Kasumi-1 (cell line): ENCODE results near the gene APEX2.
"Not testable (repeated sequence)": the region's sequence is repeated elsewhere in the genome, so short reads cannot be mapped to it uniquely, and the experiment has no call there.

ENCODE experiments used
- DNase-seq, 2 experiments: peaks; one replicate each; lab custom pipeline; 2025; lab: John Stamatoyannopoulos, UW

The APEX2 gene, protein sequence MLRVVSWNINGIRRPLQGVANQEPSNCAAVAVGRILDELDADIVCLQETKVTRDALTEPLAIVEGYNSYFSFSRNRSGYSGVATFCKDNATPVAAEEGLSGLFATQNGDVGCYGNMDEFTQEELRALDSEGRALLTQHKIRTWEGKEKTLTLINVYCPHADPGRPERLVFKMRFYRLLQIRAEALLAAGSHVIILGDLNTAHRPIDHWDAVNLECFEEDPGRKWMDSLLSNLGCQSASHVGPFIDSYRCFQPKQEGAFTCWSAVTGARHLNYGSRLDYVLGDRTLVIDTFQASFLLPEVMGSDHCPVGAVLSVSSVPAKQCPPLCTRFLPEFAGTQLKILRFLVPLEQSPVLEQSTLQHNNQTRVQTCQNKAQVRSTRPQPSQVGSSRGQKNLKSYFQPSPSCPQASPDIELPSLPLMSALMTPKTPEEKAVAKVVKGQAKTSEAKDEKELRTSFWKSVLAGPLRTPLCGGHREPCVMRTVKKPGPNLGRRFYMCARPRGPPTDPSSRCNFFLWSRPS

DNA sequence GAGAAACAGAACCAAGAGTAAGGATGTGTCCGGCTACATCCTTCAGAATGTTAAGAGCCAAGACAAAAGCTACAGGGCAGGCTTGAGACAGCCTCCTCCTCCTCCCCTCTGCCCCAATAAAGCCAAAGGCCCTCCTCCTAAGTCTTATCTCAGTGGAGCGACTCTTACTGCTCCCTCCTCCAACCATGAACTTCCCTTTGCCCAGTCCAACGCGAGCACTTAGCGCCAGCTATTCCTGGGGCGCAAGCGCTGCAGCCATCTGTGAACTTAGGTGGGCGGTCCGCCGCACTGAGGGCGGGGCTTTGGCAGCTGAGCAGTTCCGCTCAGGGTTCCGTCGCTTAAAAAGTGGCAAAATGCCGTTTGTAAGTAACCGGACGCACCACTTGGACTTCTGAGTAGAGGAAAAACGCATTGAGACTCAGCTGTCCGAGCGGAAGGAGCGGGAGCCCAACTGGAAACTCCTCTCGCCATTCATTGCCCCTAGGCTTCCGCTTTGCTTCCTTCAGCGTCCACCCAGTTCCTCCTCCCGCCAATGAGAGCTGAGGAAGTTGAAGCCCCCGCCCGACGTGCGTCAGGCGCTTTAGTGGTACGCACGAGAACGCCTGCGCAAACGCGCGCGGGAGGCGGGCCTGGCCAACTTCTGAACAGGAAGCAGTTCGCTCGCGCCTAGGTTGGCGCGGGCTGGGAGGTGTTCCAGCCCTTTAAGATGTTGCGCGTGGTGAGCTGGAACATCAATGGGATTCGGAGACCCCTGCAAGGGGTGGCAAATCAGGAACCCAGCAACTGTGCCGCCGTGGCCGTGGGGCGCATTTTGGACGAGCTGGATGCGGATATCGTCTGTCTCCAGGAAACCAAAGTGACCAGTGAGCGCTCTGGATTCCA lies at the start of gene APEX2:
Gene APEX2, plus strand, starts transcription at position 647 of the 882 bp plus-strand sequence. Its CDS starts 60 bp downstream, at position 707.
- peak; percentile 90 to 91 for DNase-seq

GRCh38 chrX:54950730-54951375 lies 49.3 kb upstream of the APEX2 start:
- DNase-seq, result no peak

GRCh38 chrX:54961750-54962149 lies 38.4 kb upstream of the APEX2 start:
- DNase-seq, result no peak

- no peak for DNase-seq
These were observed 35.2 kb upstream of the APEX2 start for GRCh38 chrX:54964766-54965497.

DNA sequence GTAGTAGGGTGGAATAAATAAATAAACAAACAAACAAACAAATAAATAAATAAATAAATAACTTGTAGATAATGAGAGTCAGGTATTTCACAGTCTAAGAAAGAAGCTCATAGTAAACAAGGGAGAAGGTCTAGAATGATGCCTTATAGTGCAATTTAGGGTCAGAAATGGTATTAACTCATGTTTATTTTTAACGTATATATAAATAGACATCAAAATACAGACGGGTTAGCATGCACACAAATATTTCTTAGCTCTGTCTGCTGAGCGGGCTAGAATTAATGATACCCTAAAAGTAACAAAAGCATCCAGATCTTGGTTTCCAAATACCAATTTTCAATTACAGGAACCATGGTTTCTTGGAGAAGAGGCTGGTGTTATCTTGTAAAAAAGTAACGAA lies 22.8 kb upstream of the APEX2 start:
- DNase-seq, result no peak

DNA sequence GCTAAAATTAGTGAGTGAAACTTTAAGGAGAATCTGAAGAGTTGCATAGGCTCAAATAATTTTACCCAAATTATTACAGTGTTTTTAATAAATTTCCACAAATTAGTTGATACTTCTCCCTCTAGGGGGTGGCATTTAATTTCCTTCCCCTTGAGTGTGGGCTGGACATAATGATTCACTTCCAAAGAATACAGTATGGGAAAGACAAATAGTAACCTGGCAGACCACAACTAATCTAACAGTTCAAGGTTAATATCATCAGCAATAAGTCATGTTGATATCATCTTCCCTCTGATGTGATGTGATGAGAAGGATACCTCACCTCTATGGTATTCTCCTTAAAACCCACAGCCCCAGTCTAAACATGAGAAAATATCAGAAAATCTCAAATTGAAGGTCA lies 21.7 kb upstream of the APEX2 start:
- DNase-seq, result no peak

DNA sequence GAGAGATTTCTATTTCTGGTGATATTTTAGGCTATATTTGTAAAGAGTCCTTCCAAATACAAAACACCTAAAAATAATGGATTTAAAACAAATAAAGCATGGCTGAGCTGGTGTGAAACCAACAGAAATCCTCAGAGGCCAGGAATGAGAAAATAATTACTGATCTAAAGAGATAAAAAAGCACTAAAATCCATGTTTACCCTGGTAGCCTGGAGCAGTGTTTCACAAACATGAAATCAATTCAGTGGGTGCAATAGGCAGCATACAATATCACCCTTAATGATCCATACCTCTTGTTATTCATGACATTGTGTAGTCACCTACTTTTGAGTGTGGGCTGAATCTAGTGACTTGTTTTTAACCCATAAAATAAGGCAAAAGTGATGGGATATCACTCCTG lies 20.7 kb upstream of the APEX2 start:
- DNase-seq, result no peak

DNA sequence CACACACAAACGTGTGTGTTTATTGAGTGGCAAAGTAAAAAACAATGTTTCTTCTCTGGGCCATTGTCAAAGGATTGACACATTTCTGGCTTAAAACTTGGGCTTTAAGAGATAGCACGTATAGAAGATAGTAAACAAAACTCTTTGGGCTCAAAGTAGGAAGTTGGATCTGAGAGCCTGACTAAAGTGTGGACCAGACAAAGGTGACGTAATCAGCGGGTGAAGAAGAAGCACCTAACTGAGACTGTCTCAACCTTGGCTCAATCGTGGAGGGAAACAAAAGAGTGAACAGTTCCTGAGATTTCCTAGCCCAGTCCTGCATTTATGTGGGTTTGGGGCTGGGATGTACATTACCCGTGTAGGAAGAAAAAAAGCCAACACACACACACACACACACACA lies 19.8 kb upstream of the APEX2 start:
- DNase-seq, result no peak

GRCh38 chrX:54983306-54983705 lies 16.9 kb upstream of the APEX2 start:
- not testable (repeated sequence) for DNase-seq

DNA sequence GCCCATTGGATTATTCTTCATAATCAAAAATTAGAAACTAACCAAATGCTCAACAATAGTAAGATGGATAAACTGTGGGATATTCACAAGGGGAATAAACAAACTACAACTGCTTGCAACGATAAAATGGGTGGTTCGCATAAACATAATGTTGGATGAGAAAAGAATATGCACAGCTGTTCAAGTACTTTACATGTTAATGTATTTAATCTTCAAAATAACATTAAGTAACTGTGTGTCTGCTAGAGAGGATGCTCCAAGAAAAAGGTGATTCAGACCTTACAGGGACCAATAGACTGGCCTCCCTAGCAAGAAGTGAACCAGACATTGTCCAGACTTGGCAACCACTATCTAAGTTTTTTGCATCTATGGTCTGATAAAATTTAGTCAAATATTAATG lies 8.5 kb upstream of the APEX2 start:
- DNase-seq, result no peak

GRCh38 chrX:54992911-54993622 lies 7.1 kb upstream of the APEX2 start:
- no peak for DNase-seq

GRCh38 chrX:54994099-54994498 lies 6.1 kb upstream of the APEX2 start, which contains the start of gene PFKFB1:
PFKFB1 (minus strand) TSS chrX:54994188; CDS start chrX:54994007, 181 bp downstream.
- DNase-seq, result no peak

- DNase-seq, result no peak
These were observed 5.4 kb upstream of the APEX2 start for GRCh38 chrX:54994668-54995351.

GRCh38 chrX:54995621-54996020 lies 4.5 kb upstream of the APEX2 start:
- no peak for DNase-seq

DNA sequence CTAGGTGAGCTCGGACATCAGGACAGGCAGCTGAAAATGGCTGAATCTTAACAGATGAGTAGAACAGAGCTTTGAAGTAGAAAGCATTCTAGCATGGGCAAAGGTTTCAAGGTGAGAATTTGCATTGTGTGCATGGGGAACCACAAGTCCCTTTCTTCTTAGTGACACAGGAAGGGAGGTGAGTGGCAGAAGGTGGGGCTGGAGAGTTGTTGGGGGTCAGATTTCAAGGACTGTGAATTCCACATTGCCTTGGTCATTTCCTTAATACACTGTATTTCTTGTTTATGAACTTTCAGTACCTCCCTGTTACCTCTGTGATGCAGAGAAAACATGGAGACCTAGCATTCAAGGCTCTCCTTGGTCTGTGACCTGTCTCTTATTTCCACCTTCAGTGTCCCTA lies 4.1 kb downstream of the APEX2 start:
- no peak for DNase-seq

DNA sequence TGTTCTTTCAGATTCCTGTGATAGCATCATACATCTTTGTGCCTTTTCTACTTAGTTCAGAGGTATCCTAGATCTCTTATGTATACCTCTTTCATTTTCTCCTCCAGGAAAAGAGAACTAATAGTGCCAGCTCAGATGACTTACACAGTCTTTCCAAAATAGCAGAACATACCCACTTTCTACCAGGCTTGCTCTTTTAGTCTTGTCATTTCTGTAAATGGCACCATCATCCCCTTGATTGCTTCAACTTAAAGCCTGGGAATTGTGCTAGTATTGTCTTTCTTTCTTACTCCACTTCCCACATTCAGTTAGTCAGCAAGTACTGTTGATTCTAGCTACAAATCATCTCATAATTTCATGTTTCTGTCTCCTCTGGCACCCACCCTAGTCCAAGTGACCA lies 5.1 kb downstream of the APEX2 start:
- DNase-seq, result no peak

DNA sequence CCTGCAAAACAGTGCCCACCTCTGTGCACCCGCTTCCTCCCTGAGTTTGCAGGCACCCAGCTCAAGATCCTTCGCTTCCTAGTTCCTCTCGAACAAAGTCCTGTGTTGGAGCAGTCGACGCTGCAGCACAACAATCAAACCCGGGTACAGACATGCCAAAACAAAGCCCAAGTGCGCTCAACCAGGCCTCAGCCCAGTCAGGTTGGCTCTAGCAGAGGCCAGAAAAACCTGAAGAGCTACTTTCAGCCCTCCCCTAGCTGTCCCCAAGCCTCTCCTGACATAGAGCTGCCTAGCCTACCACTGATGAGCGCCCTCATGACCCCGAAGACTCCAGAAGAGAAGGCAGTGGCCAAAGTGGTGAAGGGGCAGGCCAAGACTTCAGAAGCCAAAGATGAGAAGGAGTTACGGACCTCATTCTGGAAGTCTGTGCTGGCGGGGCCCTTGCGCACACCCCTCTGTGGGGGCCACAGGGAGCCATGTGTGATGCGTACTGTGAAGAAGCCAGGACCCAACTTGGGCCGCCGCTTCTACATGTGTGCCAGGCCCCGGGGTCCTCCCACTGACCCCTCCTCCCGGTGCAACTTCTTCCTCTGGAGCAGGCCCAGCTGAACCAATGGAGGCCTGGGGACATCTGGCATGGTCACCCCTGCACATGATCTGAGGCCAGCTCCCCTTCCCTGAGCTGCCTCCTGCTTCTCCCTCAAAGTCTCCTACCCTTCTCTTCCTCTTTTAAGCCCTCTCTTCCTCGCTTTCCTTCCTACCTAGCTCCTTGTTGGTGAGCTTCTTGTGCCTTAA lies 6.9 kb downstream of the APEX2 start:
- no peak for DNase-seq

- DNase-seq, result no peak
These were observed 7.5 kb downstream of the APEX2 start for GRCh38 chrX:55007656-55008055.

DNA sequence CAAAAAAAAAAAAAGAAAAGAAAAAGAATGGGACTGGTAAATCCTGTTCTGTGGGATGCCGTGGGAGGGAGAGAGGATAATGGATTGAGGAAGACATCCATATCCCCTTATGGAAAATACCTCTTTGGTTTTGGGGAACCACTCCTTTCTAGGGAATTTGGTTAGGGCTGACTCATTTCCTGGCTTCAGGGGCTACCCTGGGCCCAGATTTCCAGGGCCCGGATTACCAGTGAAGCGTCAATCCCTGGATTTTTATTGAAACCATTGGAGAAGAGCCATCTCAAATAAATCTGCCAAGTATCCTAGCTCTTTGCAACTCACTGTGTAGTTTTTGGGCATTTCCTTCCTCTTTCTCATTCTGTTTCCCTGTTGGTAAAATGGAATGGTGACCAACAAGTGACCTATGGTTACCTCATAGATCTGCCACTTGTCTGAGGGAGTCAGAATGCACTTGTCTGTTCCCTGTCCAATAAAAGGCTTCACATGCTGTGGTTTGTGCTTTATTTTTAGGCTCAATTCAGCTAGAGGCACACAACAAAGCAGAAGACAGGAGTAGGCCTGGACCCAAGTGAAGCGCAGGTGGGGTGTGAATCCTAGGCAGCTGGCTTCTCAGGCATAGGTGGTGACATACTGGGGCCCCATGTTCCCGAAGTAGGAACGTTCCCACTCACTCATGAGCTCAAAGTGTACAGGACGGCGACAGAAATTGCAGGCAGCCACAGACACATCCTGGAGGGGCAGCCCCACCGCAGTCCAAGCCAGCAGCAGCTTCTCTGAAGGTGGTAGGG lies 8.6 kb downstream of the APEX2 start:
- DNase-seq, result peak; percentile 13 to 25
